ENCODE data around the gene PRR33.
"Not testable (repeated sequence)": the region's sequence is repeated elsewhere in the genome, so short reads cannot be mapped to it uniquely, and the experiment has no call there.

PRR33 gene

GRCh38 chr11:1891831-1892115 is at the start of gene PRR33:
Gene PRR33, minus strand, starts transcription at chr11:1891895. Its CDS starts 1,311 bp downstream, at chr11:1890584.
- no peak for DNase-seq

DNA sequence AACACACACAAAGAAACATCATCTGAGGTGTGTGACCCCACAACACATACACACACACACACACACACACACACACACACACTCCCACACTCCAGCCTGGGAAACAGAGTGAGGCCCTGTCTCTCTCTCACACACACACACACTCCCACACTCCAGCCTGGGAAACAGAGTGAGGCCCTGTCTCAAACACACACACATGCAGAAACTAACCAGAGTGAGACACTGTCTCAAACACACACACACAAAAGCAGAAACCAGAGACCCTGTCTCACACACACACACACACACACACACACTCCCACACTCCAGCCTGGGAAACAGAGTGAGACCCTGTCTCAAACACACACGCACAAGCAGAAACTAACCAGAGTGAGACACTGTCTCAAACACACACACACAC is 48.1 kb upstream of the PRR33 start:
- DNase-seq, result not testable (repeated sequence)

DNA sequence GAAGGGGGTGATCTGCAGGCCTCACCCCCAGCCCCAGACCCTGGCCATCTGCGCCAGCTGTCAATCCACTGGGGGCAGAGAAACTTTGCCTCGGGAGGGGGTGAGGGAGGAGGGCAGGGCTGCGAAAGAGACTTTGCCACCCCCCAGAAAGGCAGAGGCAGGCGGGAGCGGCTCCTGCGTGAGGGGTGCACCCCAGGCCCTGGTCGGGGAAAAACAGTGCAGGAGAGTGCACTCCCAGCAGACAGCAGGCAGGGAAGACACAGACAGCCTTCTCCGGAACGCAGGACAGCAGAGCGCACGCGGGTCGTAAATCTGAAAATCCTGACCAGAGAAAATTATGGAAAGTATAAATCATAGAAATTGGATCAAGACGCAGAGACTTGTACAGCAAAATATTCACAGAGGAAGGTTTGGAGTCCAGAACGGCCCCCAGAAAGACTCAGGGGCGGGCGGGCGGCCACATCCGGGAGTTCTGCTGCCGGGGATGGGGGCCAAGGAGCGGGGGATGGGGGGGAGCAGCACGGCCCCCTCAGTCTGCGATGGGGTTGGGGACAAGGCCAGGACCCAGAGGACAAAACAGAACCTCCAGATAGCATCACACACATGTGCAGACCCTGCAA is 47.4 kb upstream of the PRR33 start:
- DNase-seq, result no peak

DNA sequence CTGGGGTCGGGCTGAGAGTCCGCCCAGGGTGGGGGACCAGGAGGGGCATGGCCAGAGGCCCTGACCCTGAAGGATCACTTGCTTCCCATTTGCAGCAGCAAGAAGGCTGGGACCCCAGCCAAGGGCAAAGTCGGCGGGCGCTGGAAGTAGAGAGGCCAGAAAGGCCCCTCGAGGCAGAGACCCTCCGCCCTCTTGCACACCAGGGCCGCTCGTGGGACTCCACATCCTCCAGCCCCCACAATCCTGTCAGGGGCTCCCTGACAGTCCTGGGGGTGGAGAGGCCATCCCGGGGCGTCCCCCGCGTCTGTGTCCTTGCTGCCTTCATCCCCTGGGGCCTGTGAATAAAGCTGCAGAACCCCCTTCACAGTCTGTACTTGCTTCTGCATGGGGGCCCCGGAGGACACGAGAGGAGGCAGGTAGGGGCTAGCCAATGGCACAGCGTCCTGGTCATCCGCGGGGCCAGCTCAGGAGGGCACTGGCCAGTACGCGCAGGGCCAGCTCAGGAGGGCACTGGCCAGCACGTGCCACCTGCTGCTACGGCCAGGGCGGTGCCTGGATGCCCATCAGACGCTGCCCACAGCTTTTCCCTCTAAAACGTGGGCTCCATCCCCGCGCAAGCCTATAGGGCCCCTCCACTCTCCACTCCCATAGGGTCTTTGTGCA is 46.8 kb upstream of the PRR33 start:
- no peak for DNase-seq

DNA sequence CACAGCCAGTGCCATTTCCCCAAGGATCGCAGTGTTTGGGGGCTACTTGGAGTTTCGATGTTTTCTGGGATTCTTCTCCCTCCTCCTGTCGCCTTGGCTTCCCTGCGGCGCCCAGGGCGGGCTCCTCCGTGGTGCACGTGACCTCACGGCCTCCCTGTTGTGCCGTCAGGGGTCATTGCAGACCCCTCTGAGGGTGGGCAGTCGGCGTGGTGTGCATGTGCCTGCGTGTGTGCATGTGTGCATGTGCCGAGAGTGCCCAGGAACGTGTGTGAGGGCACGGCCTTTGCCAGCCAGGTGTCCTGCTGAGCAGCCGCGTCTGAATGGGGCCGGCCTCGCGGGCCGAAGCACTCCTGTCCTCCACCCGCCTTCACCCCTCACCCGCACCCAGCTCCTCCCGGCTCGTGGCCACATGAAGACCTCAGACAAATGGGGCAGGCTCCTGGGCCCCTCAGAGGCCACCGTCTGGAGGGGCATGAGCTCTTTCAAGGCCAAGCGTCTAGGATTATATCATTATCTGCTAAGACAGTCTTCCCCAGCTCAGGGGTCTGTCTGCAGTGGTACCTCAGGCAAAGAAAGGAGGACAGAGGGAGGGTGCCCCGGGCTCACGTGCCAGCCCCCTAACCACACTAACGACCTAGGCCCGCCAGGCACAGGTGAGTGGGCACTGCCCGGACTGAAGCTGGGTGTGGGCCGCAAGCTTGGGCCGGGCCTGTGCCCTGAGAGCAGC is 46.1 kb upstream of the PRR33 start:
- no peak for DNase-seq

- no peak for DNase-seq
Observed at GRCh38 chr11:1936781-1937615, 45.3 kb upstream of the PRR33 start.

DNA sequence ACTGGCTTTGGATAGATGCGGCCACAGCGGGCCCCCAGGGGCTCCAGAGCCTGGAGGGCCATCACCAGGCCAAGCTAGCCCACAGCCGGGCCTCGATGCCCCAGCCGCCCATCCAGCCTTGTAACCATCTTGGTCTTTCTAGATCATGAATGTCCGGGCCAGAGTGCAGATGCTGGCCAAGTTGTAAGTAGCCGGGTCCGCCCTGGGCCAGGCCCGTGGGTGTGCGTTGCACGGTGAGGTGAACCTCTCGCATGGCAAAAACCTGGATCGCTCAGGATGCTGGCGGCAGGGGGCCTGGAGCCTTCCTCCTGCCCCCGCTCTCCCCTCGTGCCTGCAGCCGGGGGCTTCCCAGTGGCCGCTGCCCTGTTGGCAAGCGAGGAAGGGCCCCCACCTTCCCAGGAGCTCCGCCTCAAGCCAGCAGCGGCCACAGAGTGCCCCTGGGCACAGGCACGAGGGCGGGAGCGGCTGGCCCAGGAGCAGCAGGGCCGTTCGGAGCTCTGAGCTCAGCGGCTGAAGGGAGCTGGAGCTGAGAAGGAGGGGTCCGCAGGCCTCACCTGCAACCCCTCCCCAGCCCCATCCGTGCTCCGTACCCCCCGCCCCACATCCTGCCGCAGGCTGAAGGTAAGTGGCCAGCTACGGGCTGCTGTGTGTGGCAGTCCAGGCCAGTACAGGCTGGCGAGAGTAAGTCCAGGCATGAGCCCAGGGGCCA is 44.5 kb upstream of the PRR33 start:
- no peak for DNase-seq

DNA sequence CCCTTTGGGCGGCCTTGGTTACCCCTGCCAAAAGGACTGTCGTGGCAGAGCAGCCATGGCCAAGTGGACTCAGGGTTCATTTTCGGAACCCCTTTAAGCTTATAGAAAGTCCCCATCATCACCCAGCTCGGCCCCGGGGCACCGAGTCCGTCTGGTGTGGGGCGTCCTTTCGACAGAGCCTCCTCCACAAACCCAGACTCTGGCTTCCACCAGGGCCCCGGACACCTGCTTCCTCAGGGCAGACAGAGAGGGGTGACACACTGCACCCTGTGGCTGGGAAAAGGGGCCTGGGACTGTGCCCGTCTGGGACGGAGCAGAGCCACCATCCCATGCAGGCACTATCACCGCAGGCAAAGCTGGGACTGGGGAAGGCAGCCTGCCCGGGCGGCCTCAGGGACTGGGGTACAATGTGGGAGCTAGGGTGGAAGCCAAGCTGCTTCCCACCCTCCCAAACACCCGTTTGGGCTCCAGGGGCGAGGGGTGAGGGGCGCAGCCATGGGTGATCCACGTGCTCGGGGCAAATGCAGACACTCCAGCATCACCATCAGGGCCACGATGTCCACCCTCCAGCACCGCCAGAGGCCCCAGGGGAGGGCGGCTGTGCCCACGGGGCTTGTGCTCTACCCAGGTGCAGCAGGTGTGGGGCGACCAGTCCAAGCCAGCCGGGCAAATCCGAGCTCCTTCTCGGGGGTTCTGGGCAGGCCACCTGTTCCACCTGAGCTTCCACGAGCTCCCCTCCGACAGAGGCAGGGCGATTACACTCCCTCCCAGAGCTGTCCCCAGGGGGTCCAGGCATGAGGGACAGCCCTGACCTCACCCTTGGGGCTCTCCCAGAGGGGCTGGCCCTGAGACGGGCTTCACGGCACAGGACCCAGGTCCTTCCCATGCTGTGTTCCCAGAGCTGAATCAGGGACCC is 43.7 kb upstream of the PRR33 start:
- no peak for DNase-seq

DNA sequence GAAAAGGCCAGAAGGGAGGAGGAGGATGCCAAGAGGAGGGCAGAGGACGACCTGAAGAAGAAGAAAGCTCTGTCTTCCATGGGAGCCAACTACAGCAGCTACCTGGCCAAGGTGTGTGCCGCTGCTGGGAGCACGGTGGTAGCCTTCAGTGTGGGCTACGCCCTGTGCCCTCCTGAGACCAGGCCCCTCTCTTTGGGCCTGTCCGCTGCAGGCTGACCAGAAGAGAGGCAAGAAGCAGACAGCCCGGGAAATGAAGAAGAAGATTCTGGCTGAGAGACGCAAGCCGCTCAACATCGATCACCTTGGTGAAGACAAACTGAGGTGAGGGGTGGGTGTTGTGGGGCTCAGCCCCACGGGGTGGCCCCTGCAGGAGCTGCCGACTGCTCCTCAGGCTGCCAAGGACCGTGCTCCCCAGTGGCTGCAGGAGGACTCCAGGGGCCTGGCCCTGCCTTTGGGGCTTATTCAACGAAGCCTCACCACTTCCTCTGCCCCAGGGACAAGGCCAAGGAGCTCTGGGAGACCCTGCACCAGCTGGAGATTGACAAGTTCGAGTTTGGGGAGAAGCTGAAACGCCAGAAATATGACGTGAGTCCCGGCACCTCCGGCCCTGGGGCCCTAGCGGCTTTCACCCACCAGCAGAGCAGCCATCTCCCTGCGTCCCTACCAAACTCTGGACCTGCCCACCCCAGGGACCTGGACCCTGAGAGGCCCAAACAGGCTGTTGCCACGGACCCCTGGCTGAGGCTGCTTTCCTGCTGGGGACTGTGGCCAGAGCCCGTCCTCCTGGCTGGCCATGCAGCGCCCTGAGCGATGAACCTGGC is 42.9 kb upstream of the PRR33 start:
- no peak for DNase-seq

DNA sequence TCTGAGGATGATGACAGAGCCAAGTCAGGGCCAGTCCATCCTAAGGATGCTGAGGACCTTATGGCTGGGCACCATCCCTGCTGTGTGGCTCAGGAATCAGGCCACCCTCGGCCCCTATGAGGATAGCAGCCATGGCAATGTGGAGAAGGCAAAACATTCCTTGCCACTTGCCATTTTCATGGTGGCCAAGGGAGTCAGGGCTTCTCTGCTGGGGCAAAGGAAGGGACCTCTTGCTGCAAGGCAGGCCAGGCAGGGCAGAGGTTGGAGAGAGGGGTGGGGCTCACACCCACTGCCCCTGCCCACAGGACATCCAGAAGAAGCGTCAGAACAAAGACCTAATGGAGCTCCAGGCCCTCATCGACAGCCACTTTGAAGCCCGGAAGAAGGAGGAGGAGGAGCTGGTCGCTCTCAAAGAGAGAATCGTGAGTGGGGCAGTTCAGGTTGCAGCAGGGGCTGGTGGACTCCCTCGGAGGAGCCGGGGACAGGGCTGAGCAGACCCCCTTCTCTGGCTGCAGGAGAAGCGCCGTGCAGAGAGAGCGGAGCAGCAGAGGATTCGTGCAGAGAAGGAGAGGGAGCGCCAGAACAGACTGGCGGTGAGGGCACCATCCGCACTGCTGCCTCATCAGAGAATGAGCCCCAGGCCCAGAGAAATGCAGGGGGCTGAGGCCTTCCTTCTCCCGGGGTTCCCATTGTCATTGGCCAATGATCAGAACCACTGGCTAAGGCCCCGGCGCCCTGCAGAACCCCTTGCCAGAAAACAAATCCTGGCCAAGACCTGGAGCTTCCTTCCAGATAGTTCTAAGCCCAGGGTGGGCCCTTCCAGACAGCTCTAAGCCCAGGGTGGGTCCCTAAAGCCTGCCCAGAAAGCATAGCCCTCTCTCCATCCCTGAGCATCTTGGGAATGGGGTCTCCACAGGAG is 42.0 kb upstream of the PRR33 start:
- no peak for DNase-seq

DNA sequence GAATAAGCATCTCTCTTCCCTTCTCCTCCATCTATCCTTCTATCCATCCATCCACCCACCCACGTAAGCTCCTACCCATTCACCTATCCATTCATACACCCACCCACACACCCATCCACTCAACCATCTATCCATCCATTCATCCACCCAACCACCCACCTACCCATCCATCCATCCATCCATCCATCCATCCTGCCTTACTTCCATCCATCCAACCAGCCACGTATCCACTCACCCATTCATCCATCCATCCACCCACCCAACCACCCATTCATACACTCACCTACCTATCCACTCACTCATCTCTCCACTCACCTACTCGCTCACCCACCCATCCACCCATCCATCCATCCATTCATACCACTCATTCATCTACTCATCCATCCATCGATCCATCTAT is 41.0 kb upstream of the PRR33 start:
- DNase-seq, result no peak

GRCh38 chr11:1932105-1932480 is 40.4 kb upstream of the PRR33 start:
- no peak for DNase-seq

- no peak for DNase-seq
Observed at GRCh38 chr11:1931341-1932104, 39.8 kb upstream of the PRR33 start.

- no peak for DNase-seq
Observed at GRCh38 chr11:1930462-1930830, 38.8 kb upstream of the PRR33 start.

- DNase-seq, result no peak
Observed at GRCh38 chr11:1929621-1930461, 38.1 kb upstream of the PRR33 start.

DNA sequence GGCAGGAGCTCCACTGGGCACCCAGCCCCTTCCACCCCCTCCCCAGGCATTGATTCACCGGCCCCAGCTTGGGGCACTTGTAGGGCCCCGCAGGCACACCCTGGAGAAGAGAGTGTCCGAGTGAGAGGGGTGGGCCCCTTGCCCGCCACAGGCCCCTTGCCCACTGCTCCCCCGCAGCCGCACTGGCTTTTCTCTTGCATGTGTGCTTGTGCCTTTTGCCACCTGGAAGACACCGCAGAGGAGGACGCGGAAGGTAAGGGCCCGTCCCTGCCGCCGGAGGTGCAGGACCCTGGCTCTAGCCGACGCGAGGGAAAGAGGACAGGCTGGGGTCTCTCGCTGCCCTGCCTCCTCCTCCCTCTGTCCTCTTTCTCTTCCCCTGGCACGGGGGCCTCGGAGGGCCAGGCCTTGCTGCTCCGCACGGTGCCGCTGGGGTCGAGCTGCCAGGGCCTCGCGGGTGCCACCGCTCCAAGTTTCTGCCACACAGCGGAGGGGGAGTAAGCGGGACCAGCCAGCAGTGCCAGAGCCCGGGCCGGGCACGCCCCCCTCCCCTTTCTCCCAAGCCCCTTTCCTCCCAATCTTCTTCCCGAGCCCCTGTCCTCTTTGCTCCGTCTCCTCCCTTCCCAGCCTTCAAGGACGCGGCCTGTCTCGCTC is 37.3 kb upstream of the PRR33 start:
- no peak for DNase-seq

DNA sequence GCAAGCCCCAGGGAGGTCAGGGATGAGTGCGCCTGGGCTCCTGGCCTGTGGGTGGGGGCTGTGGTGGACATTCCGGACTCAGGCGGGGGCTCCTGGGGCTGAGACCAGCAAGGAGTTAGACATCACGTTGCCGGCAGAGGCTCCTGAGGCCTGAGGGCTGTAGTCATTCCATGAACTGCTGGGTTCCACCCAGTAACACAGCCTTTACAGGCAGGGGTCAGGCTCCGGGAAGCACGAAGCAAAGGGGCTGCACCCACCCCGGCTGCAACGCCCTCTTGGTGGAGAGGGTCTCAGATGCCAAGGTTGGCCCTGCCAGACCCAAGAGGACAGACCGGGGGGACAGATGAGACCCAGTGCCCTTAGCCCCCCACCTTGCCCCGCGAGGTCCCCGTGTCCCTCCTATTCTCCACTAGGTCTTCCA is 36.8 kb upstream of the PRR33 start:
- no peak for DNase-seq

All from activated T-cell treated with anti-CD3 and anti-CD28 coated beads, Interleukin-2, amount 50 U/mL, for 48 hours (primary cell).